Uterus (tissue), 2 donors: ENCODE data around the gene USP16.

Source experiments
- CTCF ChIP-seq, 4 experiments: fragments of 200-600 bp in 2 of 4; fragments of 450-650 bp in 2 of 4; sonication (generic) in 2 of 4; IDR thresholded peaks; one replicate each; pipeline ENCODE4 v1.5.1; 2016 to 2019; ENCODE audit warnings: antibody characterized with exemption in 4 of 4, mild to moderate bottlenecking in 2 of 4, moderate library complexity in 1 of 4
- POLR2A ChIP-seq, 2 donors: fragments of 450-650 bp; IDR thresholded peaks; one replicate each; pipeline ENCODE4 v1.6.1; 2016; ENCODE audit warnings: antibody characterized with exemption in 2 of 2, mild to moderate bottlenecking in 1 of 2, moderate library complexity in 1 of 2

GRCh38 chr21:28975397-28975796 is 49.1 kb upstream of the USP16 start:
- TF ChIP-seq CTCF (IDR thresholded peaks at IDR 0.05) (no peak), POLR2A (IDR thresholded peaks at IDR 0.05) (no peak)
